Common myeloid progenitor, CD34-positive (primary cell): ENCODE data around the gene MAPT.

ENCODE experiments used
- CTCF ChIA-PET: fragments of 350-600 bp; sonication (Branson Sonifier 250); formaldehyde crosslinking; loops from one replicate; lab custom pipeline; 2021; ENCODE audit warnings: antibody characterized with exemption; lab: Charles Lee
- POLR2A ChIA-PET: fragments of 350-600 bp; sonication (Branson Sonifier 250); formaldehyde crosslinking; loops from one replicate; lab custom pipeline; 2021; ENCODE audit warnings: antibody characterized with exemption; lab: Charles Lee
- DNase-seq, 3 donors: peaks; one replicate each; pipeline versions ENCODE4 v3.0.0 to v3.0.0-alpha.2; 2013
- H3K27ac ChIP-seq, 2 experiments: 1 replicate in 1 of 2; 2 replicates in 1 of 2; pipeline ENCODE4 v1.7.0; 2013; ENCODE audit warnings: inconsistent platforms in 2 of 2, low read length in 2 of 2, mild to moderate bottlenecking in 2 of 2, low read depth in 1 of 2, moderate library complexity in 1 of 2; ENCODE audit not compliant: severe bottlenecking in 2 of 2, insufficient read depth in 1 of 2, poor library complexity in 1 of 2
- H3K27me3 ChIP-seq, 5 experiments: replicated peaks in 2 of 5; 1 replicate in 3 of 5; 2 replicates in 2 of 5; pipeline versions ENCODE4 v1.6.1 to v1.7.0; 2013; ENCODE audit warnings: low read length in 4 of 5, mild to moderate bottlenecking in 2 of 5, moderate library complexity in 2 of 5, inconsistent platforms in 1 of 5; ENCODE audit not compliant: insufficient read depth in 5 of 5, control insufficient read depth in 4 of 5
- H3K36me3 ChIP-seq, 4 experiments: 1 replicate in 2 of 4; 2 replicates in 2 of 4; pipeline versions ENCODE4 v1.6.1 to v1.7.0; 2013; ENCODE audit warnings: low read length in 3 of 4, control low read depth in 1 of 4, mild to moderate bottlenecking in 1 of 4; ENCODE audit not compliant: control insufficient read depth in 4 of 4, insufficient read depth in 4 of 4
- H3K4me1 ChIP-seq, 4 experiments: 1 replicate in 3 of 4; 2 replicates in 1 of 4; pipeline versions ENCODE4 v1.6.1 to v1.7.1; 2013; ENCODE audit warnings: low read length in 3 of 4, mild to moderate bottlenecking in 3 of 4, control low read depth in 1 of 4, inconsistent platforms in 1 of 4, moderate library complexity in 1 of 4; ENCODE audit not compliant: control insufficient read depth in 4 of 4, insufficient read depth in 4 of 4; ENCODE audit errors: control extremely low read depth in 1 of 4
- H3K4me3 ChIP-seq, 7 experiments: 1 replicate in 4 of 7; 2 replicates in 3 of 7; pipeline versions ENCODE4 v1.5.1 to v1.7.0; 2013; ENCODE audit warnings: mild to moderate bottlenecking in 7 of 7, low read length in 6 of 7, moderate library complexity in 6 of 7, inconsistent platforms in 2 of 7, low read depth in 2 of 7, control low read depth in 1 of 7; ENCODE audit not compliant: insufficient read depth in 4 of 7, control insufficient read depth in 1 of 7; ENCODE audit errors: extremely low read depth in 1 of 7
- H3K9me3 ChIP-seq, 5 experiments: 1 replicate in 4 of 5; 2 replicates in 1 of 5; pipeline versions ENCODE4 v1.6.1 to v1.7.1; 2013; ENCODE audit warnings: low read length in 4 of 5, mild to moderate bottlenecking in 2 of 5, inconsistent platforms in 1 of 5, low read depth in 1 of 5, moderate library complexity in 1 of 5; ENCODE audit not compliant: control insufficient read depth in 4 of 5, insufficient read depth in 2 of 5; ENCODE audit errors: control extremely low read depth in 1 of 5
- WGBS: methylation state at CpG from one replicate; pipeline ENCODE4 v1.1.5; 2013; ENCODE audit not compliant: insufficient coverage; 5-methylcytosine and 5-hydroxymethylcytosine counted together

MAPT gene

GRCh38 chr17:45906237-45906636, 11.9 kb downstream of the MAPT start:
- no peak overlapping the region for H3K27ac ChIP-seq
- no peaks in the 10 kb centered on the region for H3K4me1 ChIP-seq
- ChIA-PET CTCF (no interaction called here), POLR2A (no interaction called here)
- no peak for DNase-seq
- H3K9me3 ChIP-seq: no peaks in the 10 kb centered on the region
- H3K36me3 ChIP-seq: no peaks in the 10 kb centered on the region
- 71% methylated on average over 4 of the region's 8 CpGs for WGBS
- H3K4me3 ChIP-seq: no peak overlapping the region
- H3K27me3 ChIP-seq: peaks cover 0 to 27% (median 8%) of the 10 kb centered on the region in 5 experiments

- ChIA-PET CTCF (interaction anchor here (0.9 to 2.1 kb wide), 3 partner anchors 10 to 42 kb away, joined by 3 to 5 read pairs (median 4); no protein-coding TSS in a partner anchor), POLR2A (no interaction called here)
- no peaks in the 10 kb centered on the region for H3K9me3 ChIP-seq
- no peak for DNase-seq
- no peaks in the 10 kb centered on the region for H3K36me3 ChIP-seq
- H3K4me3 ChIP-seq: no peak overlapping the region
- H3K4me1 ChIP-seq: no peaks in the 10 kb centered on the region
- 80% methylated on average over 13 of the region's 15 CpGs for WGBS
- H3K27me3 ChIP-seq: peaks cover 0 to 27% (median 8%) of the 10 kb centered on the region in 5 experiments
- no peak overlapping the region for H3K27ac ChIP-seq
Measured at GRCh38 chr17:45906927-45907622, 12.7 kb downstream of the MAPT start.

- WGBS: 76% methylated on average over 7 of the region's 11 CpGs
- Histone ChIP-seq H3K27me3 (peaks cover 0 to 25% (median 8%) of the 10 kb centered on the region in 5 experiments), H3K27ac (no peak overlapping the region), H3K9me3 (peaks cover 0 to 6% (median 3%) of the 10 kb centered on the region in 5 experiments), H3K4me3 (no peak overlapping the region), H3K4me1 (no peaks in the 10 kb centered on the region), H3K36me3 (no peaks in the 10 kb centered on the region)
- ChIA-PET POLR2A (no interaction called here), CTCF (interaction anchor here (0.9 to 2.1 kb wide), 4 partner anchors 10 to 41 kb away, joined by 3 to 5 read pairs (median 4); no protein-coding TSS in a partner anchor)
- DNase-seq: no peak
Measured at GRCh38 chr17:45907750-45908395, 13.5 kb downstream of the MAPT start.

- H3K27ac ChIP-seq: no peak overlapping the region
- WGBS: 70% methylated on average over 2 of the region's 3 CpGs
- POLR2A ChIA-PET: no interaction called here
- H3K4me1 ChIP-seq: no peaks in the 10 kb centered on the region
- DNase-seq: no peak
- CTCF ChIA-PET: interaction anchor here (1.6 to 2.1 kb wide), 2 partner anchors 10 to 41 kb away, joined by 3 to 5 read pairs; no protein-coding TSS in a partner anchor
- peaks cover 0 to 6% (median 3%) of the 10 kb centered on the region in 5 experiments for H3K9me3 ChIP-seq
- peaks cover 0 to 23% (median 8%) of the 10 kb centered on the region in 5 experiments for H3K27me3 ChIP-seq
- no peaks in the 10 kb centered on the region for H3K36me3 ChIP-seq
- no peak overlapping the region for H3K4me3 ChIP-seq
Measured at GRCh38 chr17:45908460-45908859, 14.1 kb downstream of the MAPT start.

- Histone ChIP-seq H3K9me3 (peaks cover 0 to 6% (median 3%) of the 10 kb centered on the region in 5 experiments), H3K27ac (no peak overlapping the region), H3K4me3 (no peak overlapping the region), H3K4me1 (no peaks in the 10 kb centered on the region), H3K36me3 (no peaks in the 10 kb centered on the region), H3K27me3 (peaks cover 0 to 23% (median 8%) of the 10 kb centered on the region in 5 experiments)
- WGBS: 86% methylated on average over 8 of the region's 8 CpGs
- ChIA-PET CTCF (interaction anchor here (1.6 kb wide), 1 partner anchor 11 kb away, joined by 3 read pairs; no protein-coding TSS in a partner anchor), POLR2A (no interaction called here)
- DNase-seq: no peak
Measured at GRCh38 chr17:45908935-45909334, 14.6 kb downstream of the MAPT start.

GRCh38 chr17:45910667-45911066, 16.3 kb downstream of the MAPT start:
- H3K4me3 ChIP-seq: no peak overlapping the region
- H3K27me3 ChIP-seq: peaks cover 0 to 15% (median 8%) of the 10 kb centered on the region in 5 experiments
- WGBS: no CpG with 5 or more reads among the region's 3 CpGs
- no peaks in the 10 kb centered on the region for H3K36me3 ChIP-seq
- H3K4me1 ChIP-seq: no peaks in the 10 kb centered on the region
- ChIA-PET CTCF (no interaction called here), POLR2A (no interaction called here)
- H3K27ac ChIP-seq: no peak overlapping the region
- H3K9me3 ChIP-seq: peaks cover 0 to 6% (median 3%) of the 10 kb centered on the region in 5 experiments
- no peak for DNase-seq

GRCh38 chr17:45912319-45912718, 18.0 kb downstream of the MAPT start:
- Histone ChIP-seq H3K4me1 (no peaks in the 10 kb centered on the region), H3K27me3 (peaks cover 0 to 9% (median 3%) of the 10 kb centered on the region in 5 experiments), H3K4me3 (no peak overlapping the region), H3K27ac (no peak overlapping the region), H3K9me3 (peaks cover 0 to 6% (median 3%) of the 10 kb centered on the region in 5 experiments), H3K36me3 (no peaks in the 10 kb centered on the region)
- ChIA-PET POLR2A (no interaction called here), CTCF (no interaction called here)
- DNase-seq: no peak
